Tibial nerve (tissue), 4 donors: Measurements from ENCODE around the gene PIEZO1. TPM values are rescaled to one million over a fixed set of nuclear protein-coding genes. Genes with fewer than 3 reads are reported as not detected.

Source experiments
- DNase-seq, 2 donors: peaks; one replicate each; pipeline ENCODE4 v3.0.0-alpha.2; 2019; ENCODE audit warnings: low spot score in 2 of 2
- H3K27ac ChIP-seq, 4 donors: fragments of 200-600 bp; sonication (generic) in 3 of 4; one replicate each; pipeline ENCODE4 v1.5.1; 2017 to 2019; ENCODE audit warnings: mild to moderate bottlenecking in 1 of 4
- H3K27me3 ChIP-seq, 2 donors: fragments of 200-600 bp; sonication (generic) in 1 of 2; one replicate each; pipeline versions ENCODE4 v1.5.1 to v1.6.0; 2017 to 2019
- H3K36me3 ChIP-seq, 3 donors: fragments of 200-600 bp; sonication (generic); one replicate each; pipeline ENCODE4 v1.5.1; 2018 to 2019
- H3K4me1 ChIP-seq, 4 donors: fragments of 200-600 bp; sonication (generic) in 3 of 4; one replicate each; pipeline ENCODE4 v1.5.1; 2017 to 2019
- H3K4me3 ChIP-seq, 4 donors: fragments of 200-600 bp; sonication (generic) in 3 of 4; one replicate each; pipeline ENCODE4 v1.5.1; 2017 to 2019; ENCODE audit warnings: mild to moderate bottlenecking in 1 of 4, moderate library complexity in 1 of 4
- H3K9me3 ChIP-seq, 4 donors: fragments of 200-600 bp; sonication (generic) in 3 of 4; one replicate each; pipeline ENCODE4 v1.5.1; 2017 to 2019
- CTCF ChIP-seq, 5 experiments: fragments of 200-600 bp in 3 of 5; fragments of 450-650 bp in 2 of 5; sonication (generic) in 3 of 5; IDR thresholded peaks; one replicate each; pipeline ENCODE4 v1.5.1; 2016 to 2019; ENCODE audit warnings: antibody characterized with exemption in 5 of 5, mild to moderate bottlenecking in 3 of 5, moderate library complexity in 2 of 5
- EP300 ChIP-seq, 2 donors: sonication (generic); formaldehyde crosslinking; IDR thresholded peaks; one replicate each; pipeline ENCODE4 v1.6.1; 2017; ENCODE audit warnings: antibody characterized with exemption in 2 of 2, mild to moderate bottlenecking in 1 of 2
- POLR2A ChIP-seq, 2 donors: fragments of 450-650 bp; IDR thresholded peaks; one replicate each; pipeline ENCODE4 v1.6.1; 2017; ENCODE audit warnings: antibody characterized with exemption in 2 of 2, mild to moderate bottlenecking in 2 of 2, moderate library complexity in 2 of 2
- WGBS, 2 donors: methylation state at CpG; one replicate each; pipeline ENCODE4 v1.1.5; 2018; 5-methylcytosine and 5-hydroxymethylcytosine counted together
- total RNA-seq, 4 donors: library from RNA; depleted of rRNA; stranded (reverse); fragments of >200 nt; gene quantifications; one replicate each; pipeline ENCODE4 v1.1.0, GENCODE V29; 2016

Gene PIEZO1
- total RNA-seq = 100 to 1,000 TPM in 3 of 4 donors, 10 to 100 TPM in 1; 90.5 to 309 (median 165) TPM

DNA sequence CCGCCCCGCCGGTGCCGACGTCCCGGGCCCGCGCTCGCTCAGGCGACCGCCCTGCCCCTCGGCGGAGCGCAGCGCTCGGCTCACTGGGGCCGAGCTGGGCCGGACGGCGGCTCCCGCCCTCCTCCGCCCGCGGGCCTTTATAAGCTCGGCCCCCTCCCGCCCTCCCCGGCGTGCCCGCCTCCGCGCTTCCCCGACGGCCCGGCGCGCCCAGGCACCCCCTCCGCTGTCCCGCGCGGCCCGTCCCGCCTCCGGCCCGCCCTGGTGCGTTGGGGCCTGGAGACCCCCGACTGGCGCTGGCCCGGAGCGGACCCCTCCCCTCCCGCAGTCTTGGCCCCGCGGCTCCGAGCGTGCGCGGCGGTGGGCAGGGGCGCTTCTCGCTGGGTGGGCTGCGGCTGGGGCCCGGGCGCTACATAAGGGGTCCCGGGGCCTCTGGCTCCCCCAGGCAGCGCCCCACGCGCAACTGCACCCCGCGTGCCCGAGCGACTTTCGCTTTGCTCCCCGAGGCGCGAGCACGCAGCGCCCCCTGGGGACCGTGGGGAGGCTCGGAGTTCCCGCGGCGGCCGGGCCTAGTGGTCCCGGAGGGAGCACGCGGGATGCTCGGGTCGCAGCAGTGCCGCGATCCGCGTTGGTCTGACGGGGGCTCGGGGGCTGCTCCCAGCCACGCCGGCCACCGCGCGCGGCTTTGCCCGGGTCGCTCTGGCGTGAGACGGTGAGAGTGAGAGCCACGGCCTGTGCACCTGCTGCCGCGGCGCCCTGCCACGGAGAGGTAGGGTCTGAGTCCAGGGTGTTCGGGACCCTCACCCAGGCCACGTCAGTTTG lies at the start of gene PIEZO1:
Gene PIEZO1, minus strand, starts transcription at position 115 of the 819 bp plus-strand sequence. CDS start 256 bp downstream, outside the sequence.
- H3K27me3 ChIP-seq = no peaks in the 10 kb centered on the region
- H3K4me1 ChIP-seq = peaks cover 0 to 48% (median 40%) of the 10 kb centered on the region in 4 donors
- TF ChIP-seq CTCF (IDR thresholded peaks at IDR 0.05) (peak; percentile 88 to 99 (median 93)), EP300 (IDR thresholded peaks at IDR 0.05) (peak in 1 of 2 donors; percentile 47), POLR2A (IDR thresholded peaks at IDR 0.05) (peak; percentile 21 to 23)
- peak; percentile 58 to 63 for DNase-seq
- peak within 1 kb of the TSS; percentile 64 to 90 (median 80) for H3K4me3 ChIP-seq
- WGBS, 2 donors = 9 to 23% methylated on average over 10 to 39 of the region's 110 CpGs
- no peaks in the 10 kb centered on the region for H3K9me3 ChIP-seq
- no peaks in the 10 kb centered on the region for H3K36me3 ChIP-seq
- H3K27ac ChIP-seq = peak within 1 kb of the TSS; percentile 81 to 97 (median 95)

DNA sequence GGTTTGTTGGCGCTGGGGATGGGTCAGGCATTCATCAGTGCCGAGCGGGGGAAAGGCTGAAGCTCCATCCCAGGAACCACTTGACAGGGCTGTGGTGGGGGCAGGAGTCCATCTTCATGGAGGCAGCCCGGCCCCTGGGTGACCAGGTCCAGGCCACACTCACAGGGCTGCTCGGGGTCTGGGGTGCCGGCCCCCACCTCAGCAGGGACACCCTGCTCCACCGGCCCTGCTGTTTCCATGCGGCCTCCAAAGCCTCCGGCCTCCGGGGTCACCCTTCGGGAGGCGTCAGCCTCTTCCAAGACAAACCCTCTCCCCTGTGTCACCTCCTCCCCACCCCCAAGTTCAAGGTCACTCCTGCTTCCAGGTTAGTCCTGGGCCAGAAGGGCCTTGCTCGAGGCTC lies 49.6 kb upstream of the PIEZO1 start:
- H3K27me3 ChIP-seq = no peaks in the 10 kb centered on the region
- H3K9me3 ChIP-seq = no peaks in the 10 kb centered on the region
- H3K36me3 ChIP-seq = peaks cover 0 to 74% (median 5%) of the 10 kb centered on the region in 3 donors
- H3K4me1 ChIP-seq = no peaks in the 10 kb centered on the region
- H3K4me3 ChIP-seq = no peak overlapping the region
- peak overlapping the region in 1 of 4 donors; percentile 29 for H3K27ac ChIP-seq
- no peak for TF ChIP-seq EP300 (IDR thresholded peaks at IDR 0.05)
- TF ChIP-seq POLR2A (IDR thresholded peaks at IDR 0.05) = no peak
- TF ChIP-seq CTCF (IDR thresholded peaks at IDR 0.05) = no peak
- no peak for DNase-seq
- 88 to 92% methylated on average over 9 to 13 of the region's 13 CpGs for WGBS, 2 donors

DNA sequence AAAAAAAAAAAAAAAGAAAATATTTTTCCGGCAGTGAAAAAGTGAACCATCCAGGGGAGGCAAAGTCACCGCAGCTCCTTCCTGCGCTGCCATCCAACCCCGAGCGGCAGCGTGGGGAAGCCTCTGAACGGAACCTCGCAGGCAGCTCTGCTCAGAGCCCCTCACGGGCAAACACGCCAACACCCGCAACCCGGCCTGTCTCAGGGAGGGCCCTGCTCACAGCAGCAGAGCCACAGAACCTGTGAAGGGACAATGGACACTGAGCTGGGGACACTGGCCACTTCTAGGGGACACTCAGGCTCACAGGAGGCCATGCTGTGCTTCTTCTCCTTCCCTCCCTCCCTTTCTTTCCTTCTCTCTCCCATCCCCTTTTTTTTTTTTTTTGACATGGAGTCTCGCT lies 48.1 kb upstream of the PIEZO1 start:
- Histone ChIP-seq H3K4me3 (no peak overlapping the region), H3K9me3 (no peaks in the 10 kb centered on the region), H3K36me3 (peaks cover 0 to 74% (median 0%) of the 10 kb centered on the region in 3 donors), H3K4me1 (no peaks in the 10 kb centered on the region), H3K27ac (no peak overlapping the region), H3K27me3 (no peaks in the 10 kb centered on the region)
- no peak for DNase-seq
- 86 to 94% methylated on average over 13 of the region's 13 CpGs for WGBS, 2 donors
- TF ChIP-seq EP300 (IDR thresholded peaks at IDR 0.05) = no peak
- TF ChIP-seq CTCF (IDR thresholded peaks at IDR 0.05) = no peak
- no peak for TF ChIP-seq POLR2A (IDR thresholded peaks at IDR 0.05)

GRCh38 chr16:88831838-88832237 lies 46.8 kb upstream of the PIEZO1 start:
- H3K27ac ChIP-seq = no peak overlapping the region
- H3K27me3 ChIP-seq = no peaks in the 10 kb centered on the region
- no peak overlapping the region for H3K4me3 ChIP-seq
- WGBS, 2 donors = 64 to 75% methylated on average over 13 of the region's 13 CpGs
- no peaks in the 10 kb centered on the region for H3K9me3 ChIP-seq
- DNase-seq = no peak
- H3K4me1 ChIP-seq = no peaks in the 10 kb centered on the region
- TF ChIP-seq EP300 (IDR thresholded peaks at IDR 0.05) = no peak
- no peak for TF ChIP-seq POLR2A (IDR thresholded peaks at IDR 0.05)
- no peak for TF ChIP-seq CTCF (IDR thresholded peaks at IDR 0.05)
- peaks cover 0 to 76% (median 0%) of the 10 kb centered on the region in 3 donors for H3K36me3 ChIP-seq

GRCh38 chr16:88830783-88831182 lies 45.8 kb upstream of the PIEZO1 start:
- no peaks in the 10 kb centered on the region for H3K4me1 ChIP-seq
- TF ChIP-seq POLR2A (IDR thresholded peaks at IDR 0.05) = no peak
- no peak for TF ChIP-seq EP300 (IDR thresholded peaks at IDR 0.05)
- TF ChIP-seq CTCF (IDR thresholded peaks at IDR 0.05) = no peak
- WGBS, 2 donors = 90 to 93% methylated on average over 13 to 14 of the region's 14 CpGs
- H3K27ac ChIP-seq = peak overlapping the region in 1 of 4 donors; percentile 23
- peaks cover 0 to 80% (median 0%) of the 10 kb centered on the region in 3 donors for H3K36me3 ChIP-seq
- no peak for DNase-seq
- no peak overlapping the region for H3K4me3 ChIP-seq
- no peaks in the 10 kb centered on the region for H3K9me3 ChIP-seq
- H3K27me3 ChIP-seq = no peaks in the 10 kb centered on the region
